GM21786 (cell line): ENCODE measurements around the gene SLC22A3.

Experiments
- ATAC-seq: cut with Tn5 transposase; IDR thresholded peaks from one replicate; pipeline ENCODE4 v1.9.1; 2021; ENCODE audit not compliant: unreplicated experiment

The SLC22A3 gene

DNA sequence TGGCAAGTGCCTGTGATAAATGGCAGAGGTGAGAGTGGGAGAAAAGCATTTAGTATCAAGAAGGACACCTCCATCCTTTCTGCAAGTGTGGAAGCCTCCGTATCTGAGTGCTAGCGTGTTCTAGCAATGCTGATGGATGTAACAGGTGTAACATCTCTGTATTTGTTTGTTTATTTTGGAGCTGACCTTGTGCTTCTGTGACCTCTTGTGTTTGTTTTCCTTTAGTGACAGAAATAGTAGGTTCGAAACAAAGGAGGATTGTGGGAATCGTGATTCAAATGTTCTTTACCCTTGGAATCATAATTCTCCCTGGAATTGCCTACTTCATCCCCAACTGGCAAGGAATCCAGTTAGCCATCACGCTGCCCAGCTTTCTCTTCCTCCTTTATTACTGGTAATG, 60.4 kb downstream of the SLC22A3 start:
- ATAC-seq, result no peak

DNA sequence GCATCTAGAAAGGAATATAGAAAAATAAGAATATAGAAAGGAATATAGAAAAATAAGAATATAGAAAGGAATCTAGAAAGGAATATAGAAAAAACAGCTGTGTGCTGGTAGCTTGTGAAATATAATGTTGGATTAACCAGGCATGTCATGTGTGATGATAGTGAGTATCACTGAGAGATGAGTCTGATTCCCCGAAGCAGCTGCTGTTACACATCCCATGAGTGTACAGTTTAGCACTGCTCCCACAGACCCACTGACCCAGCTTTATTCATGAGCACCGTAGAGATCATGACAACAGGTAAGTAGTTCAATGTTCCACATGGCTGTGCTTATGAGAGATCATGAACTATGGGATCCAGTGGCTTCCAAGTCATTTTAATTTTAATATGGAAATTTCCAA, 64.8 kb downstream of the SLC22A3 start:
- ATAC-seq, result no peak

- no peak for ATAC-seq
Observed at GRCh38 chr6:160417146-160417545, 69.0 kb downstream of the SLC22A3 start.

DNA sequence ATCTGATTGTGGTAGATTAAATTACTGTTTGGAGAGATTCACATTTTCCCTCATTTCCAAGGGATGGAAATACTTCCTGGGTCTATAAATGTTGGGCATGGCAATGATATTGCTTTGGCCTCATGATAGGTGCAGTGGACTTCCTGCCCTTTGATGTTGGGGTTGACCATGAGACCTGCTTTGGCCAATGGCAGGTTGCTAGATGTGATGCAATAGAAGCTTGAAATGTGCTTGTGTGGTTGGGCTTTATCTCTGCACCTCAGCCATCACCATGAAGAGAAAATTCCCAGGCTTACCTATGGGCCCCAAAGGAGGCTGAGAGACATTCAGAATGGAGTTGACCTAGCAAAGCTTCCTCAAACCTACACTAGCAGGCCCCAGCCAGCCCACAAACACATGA, 69.4 kb downstream of the SLC22A3 start:
- ATAC-seq, result no peak

GRCh38 chr6:160418370-160418769, 70.2 kb downstream of the SLC22A3 start:
- no peak for ATAC-seq

DNA sequence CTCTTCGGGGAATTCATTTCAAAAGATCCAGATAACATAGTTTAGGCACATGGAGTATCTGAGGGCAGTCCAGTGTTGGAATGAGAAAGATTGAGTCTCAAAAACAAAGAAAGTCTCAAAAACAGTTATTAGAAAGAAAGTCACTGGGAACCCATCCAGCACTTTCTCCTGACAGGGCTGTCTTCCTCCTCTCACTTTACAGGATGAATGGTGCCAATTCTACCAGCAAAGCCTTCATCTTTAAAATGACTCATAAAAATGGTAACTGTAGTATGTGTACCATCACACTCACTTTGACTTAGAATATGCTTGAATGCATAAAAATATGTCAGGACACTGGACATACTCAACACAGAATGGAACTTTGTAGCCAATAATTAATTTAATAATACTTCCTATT, 71.3 kb downstream of the SLC22A3 start:
- ATAC-seq, result no peak

DNA sequence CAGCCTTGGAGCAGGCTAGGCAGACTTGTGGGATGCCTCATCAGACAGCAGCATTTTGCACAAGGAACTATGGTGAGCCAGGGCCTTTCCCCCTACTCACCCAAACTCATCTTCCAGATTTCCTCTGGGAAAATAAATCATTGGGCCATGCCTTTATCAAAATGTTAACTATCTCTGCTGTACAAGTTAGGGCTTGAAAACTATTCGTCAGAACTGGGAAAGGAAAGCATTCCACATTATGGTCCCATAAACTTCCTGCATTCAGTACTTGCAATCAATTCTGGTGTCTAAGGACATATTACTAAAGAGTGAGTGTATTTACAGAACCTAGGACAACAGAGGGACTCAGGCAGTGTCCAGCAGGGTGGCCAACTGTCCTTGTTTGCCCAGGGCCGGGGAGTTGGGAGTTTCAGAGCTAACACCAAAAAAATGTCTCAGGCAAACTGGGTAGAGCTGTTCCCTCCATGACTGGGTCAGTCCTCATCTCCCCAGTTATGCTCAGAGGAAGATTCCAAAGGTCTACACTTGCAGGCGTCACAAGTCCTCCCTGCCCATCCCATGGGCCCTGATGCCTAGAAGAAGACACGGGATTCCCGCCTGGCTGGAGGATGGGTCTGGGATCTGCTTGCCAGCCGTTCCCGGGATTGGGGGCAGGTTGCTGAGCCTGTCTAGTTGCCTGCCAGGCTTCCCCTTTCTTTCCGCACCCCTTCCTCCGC, 72.2 kb downstream of the SLC22A3 start:
- no peak for ATAC-seq

DNA sequence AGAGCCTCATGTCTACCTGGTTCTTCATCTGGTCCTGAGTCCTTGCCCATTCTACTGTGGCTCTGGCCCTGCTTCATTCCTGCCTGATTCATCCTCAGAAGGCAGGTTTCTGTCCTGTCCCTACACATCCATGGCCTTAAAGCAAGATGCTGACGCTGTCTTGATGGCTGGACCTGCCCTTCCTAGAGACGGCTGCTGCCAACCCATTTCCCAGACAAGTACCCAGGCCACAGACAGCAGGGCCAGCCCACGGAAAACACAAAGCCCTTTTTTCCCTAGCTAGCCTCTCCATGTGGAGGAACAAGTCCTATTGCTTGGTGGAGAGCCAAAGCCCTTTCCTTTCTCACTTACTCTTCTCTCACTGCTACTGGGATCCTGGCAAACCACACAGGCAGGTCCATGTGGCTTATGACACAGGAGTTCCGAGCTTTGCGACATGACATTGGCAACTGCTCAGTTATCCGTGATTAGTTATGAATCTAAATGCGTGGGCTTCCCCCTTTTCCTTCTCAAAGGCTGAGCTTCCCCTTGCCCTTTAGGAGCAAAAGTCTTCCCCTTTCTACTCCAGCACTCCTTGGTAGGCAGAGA, 72.9 kb downstream of the SLC22A3 start:
- no peak for ATAC-seq

DNA sequence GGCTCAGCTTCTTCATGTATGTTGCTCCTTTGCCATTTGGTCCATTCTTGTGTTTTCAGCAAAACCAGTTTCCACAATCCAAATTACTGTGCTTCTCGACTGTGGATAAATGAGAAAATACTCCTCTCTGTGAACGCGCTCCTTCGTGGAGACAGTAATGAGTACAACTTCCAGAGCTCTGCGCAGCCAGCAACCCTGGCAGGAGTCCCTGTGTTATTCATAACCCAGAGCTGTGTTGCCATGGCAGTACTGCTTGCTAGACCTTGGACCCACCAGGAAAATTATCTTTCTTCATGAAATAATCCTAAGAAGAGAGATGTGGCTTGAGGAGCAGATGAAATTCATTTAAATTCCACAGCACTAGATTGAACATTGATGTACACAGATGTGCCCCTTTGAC, 73.7 kb downstream of the SLC22A3 start:
- ATAC-seq, result no peak

GRCh38 chr6:160424256-160424655, 76.1 kb downstream of the SLC22A3 start:
- no peak for ATAC-seq

- no peak for ATAC-seq
Observed at GRCh38 chr6:160426136-160426535, 78.0 kb downstream of the SLC22A3 start.

DNA sequence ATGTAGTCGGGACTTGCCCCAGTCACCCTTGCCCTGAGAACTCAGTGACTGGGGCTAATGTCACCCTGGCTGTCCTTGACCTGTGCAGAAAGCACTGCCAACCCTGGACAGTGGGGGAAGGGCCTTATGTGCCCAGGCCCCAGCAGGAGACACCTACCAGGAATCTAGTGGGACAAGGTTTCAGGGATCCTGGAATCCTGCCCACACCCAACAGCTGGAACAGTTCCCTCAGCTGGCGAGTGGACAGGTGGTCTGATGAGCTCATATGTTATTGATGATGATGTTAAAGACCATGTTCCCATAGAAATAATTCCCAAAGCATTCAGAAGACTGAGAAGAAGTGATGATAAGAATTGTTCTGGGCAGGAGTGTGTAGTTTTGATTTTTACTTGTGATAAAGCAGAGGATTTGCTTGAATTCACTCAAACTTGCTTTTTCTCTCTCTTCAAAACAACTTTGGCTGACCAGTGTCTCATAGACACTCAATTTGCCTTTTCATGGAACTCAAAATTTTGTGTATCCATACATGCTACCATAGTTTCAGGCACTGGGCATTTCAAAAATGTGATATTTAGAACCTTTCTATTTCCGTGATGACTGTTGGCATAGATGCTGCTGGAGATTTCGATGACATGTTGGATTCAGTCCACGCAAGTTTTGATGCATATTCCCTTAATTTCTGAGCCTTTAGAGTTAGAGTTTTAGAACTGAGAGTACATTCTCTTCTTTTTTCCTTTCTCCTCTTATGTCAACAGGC, 79.3 kb downstream of the SLC22A3 start:
- no peak for ATAC-seq

GRCh38 chr6:160428069-160428430, 79.9 kb downstream of the SLC22A3 start:
- no peak for ATAC-seq

DNA sequence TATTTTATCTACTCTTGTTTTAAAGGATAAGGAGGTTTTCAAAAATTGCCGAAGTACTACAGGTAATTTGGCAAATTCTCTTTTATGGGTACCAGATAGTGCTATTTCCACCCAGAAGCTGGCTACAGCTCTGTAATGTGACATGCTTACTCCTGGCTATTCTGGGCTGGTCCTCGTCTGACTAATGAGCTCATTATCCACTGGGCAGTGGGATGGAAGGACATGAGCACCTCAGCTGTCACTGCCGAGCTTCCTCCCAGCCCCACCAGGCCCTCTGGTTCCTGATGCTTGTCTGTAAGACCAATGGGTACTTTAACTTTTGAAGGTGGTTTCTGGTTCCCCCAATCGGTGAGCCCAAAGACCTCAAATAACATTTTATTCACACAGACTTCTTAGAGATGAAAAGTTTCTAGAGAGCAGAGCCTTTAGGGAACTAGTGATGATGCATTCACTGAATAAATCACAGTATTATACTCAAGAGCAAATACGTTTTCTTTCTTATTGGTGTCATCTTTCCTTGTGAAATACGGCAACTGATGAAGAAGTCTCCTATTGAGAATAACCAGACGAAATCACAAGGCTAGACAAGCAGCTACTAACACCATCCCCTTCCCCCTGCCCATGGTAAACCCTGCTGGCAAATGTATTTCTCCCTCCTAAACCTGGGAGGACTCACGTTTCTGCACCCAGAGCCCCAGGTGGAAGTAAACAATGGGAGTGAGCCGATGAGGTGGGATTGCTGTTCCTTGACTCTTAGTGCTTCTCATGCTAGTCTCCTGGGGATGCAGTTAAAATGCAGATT, 80.8 kb downstream of the SLC22A3 start:
- no peak for ATAC-seq

- ATAC-seq, result no peak
Observed at GRCh38 chr6:160429620-160429895, 81.4 kb downstream of the SLC22A3 start.

DNA sequence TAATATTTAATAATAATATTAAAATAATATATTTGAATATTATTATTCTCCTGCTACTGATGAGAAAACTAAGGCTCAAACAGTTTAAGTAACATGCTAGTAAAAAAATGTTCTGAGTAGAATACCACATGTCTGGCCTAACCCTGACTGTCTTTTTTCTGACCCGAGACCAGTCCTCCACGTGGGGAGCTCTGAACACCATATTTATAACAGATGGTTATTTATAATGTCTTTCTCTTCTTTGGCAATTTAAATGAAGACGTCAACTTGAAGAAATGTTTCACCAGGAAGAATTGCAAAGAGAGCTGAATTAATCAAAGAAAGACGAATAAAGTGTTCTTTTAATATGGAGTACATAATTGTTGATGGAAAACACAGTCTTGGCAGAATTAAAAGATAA, 82.0 kb downstream of the SLC22A3 start:
- ATAC-seq, result no peak

DNA sequence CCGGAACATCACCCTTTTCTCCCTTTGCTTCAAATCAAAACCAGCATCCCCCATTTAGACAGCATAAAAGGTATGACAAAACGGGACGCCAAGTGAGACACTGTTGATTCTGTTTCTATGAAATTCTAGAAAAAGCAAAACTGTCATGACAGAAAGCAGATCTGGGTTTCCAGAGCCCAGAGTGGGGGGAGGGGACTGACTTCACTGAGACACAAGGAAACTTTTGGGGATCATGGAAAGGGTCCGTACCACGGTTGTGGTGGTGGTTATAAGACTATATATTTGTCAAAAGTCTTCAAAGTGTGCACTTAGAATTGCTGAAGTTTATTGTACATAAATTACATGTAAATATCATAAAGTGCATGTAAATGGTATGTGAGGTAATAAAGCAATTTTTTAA, 82.6 kb downstream of the SLC22A3 start:
- no peak for ATAC-seq

DNA sequence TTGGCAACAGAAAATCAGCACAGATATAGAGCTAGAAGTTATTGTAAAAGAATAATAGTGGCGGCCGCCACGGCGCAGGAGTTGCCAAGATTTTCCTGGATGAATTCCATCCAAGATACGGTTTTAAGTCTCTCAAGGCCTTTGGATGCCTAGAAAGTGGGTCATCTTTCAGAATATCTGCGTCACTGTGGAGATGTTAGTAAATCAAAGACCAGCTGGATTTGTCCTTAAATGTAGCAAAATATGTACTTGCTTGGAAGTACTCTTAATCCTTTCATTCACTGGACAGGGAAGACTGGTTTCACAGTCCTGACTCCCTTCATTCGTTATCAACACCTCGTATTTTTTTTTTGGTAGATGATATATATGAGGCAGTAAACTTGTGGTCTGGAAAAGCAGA, 83.0 kb downstream of the SLC22A3 start:
- ATAC-seq, result no peak

- ATAC-seq, result no peak
Observed at GRCh38 chr6:160431791-160432404, 83.7 kb downstream of the SLC22A3 start.

- ATAC-seq, result no peak
Observed at GRCh38 chr6:160435935-160436334, 87.8 kb downstream of the SLC22A3 start.

- ATAC-seq, result no peak
Observed at GRCh38 chr6:160437154-160437553, 89.0 kb downstream of the SLC22A3 start.
